ENCODE results near the gene BLVRA. TPM values are rescaled to one million over a fixed set of nuclear protein-coding genes. Genes with fewer than 3 reads are reported as not detected.

Gene BLVRA
- total RNA-seq, 1 experiment from 2014 or later = 40.7 TPM

DNA sequence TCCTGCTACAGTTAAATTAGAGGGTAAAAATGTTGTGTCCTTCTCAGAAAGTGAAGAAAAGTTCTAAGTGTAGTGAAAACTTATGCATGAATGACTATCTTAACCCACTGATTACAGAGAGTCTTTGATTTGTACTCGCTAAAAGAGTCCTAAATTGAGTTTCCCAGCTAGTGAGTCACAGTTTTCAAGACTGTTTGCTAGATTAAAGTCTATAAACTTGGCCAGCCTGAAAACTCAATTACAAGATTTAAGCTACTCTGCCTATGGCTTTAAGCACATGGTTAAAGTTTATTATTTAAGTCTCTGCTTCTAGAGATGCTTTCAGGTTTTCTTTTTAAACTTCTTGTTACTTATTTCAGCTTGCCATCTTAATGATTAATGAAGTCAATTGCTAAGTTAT lies 66.5 kb downstream of the BLVRA start:
- no peak overlapping the region for H3K23ac ChIP-seq (ENCODE audit: insufficient read length, low read depth, low read length)
- H3T11ph ChIP-seq (ENCODE audit: low read length) = no peak overlapping the region
- H4K8ac ChIP-seq (replicated peaks; ENCODE audit: insufficient read length, low read depth, low read length) = no peak overlapping the region
- no peak overlapping the region for H2BK20ac ChIP-seq (ENCODE audit: low read depth, low read length, poor library complexity, severe bottlenecking)
- Mint-ChIP-seq H3K27ac (no peak overlapping the region), H3K9me3 (peaks cover 2 to 9% of the 10 kb centered on the region in 2 experiments; a peak in 4 of 5 replicates), H3K4me1 (peaks cover 30% of the 10 kb centered on the region in 2 experiments), H3K27me3 (ENCODE audit: low read depth) (peaks cover 4% of the 10 kb centered on the region; the same call in 1 of the 2 replicates), H3K4me3 (no peak overlapping the region), H3K36me3 (ENCODE audit: insufficient read depth in 1 of 3, low read depth in 3 of 3) (peaks cover 0 to 11% (median 7%) of the 10 kb centered on the region in 3 experiments; a peak in 5 of 7 replicates)
- no peak overlapping the region for H3K4ac ChIP-seq (ENCODE audit: low read depth, low read length)
- no peak overlapping the region for H2BK12ac ChIP-seq (ENCODE audit: insufficient read length, low read depth, low read length)
- H3K27me3 ChIP-seq (ENCODE audit: insufficient read depth, low read length) = no peaks in the 10 kb centered on the region
- no CpG with 5 or more reads among the region's 1 CpG for WGBS (ENCODE audit: extremely low coverage, insufficient read length, low lambda C conversion rate)
- no peak overlapping the region for H3K56ac ChIP-seq (ENCODE audit: insufficient read length, low read depth, low read length)
- no peak for DNase-seq
- H2BK15ac ChIP-seq (ENCODE audit: low read depth, low read length) = no peak overlapping the region
- no peak overlapping the region for H2AK5ac ChIP-seq (ENCODE audit: insufficient read length, low read length)
- TF ChIP-seq, protein P1, sequence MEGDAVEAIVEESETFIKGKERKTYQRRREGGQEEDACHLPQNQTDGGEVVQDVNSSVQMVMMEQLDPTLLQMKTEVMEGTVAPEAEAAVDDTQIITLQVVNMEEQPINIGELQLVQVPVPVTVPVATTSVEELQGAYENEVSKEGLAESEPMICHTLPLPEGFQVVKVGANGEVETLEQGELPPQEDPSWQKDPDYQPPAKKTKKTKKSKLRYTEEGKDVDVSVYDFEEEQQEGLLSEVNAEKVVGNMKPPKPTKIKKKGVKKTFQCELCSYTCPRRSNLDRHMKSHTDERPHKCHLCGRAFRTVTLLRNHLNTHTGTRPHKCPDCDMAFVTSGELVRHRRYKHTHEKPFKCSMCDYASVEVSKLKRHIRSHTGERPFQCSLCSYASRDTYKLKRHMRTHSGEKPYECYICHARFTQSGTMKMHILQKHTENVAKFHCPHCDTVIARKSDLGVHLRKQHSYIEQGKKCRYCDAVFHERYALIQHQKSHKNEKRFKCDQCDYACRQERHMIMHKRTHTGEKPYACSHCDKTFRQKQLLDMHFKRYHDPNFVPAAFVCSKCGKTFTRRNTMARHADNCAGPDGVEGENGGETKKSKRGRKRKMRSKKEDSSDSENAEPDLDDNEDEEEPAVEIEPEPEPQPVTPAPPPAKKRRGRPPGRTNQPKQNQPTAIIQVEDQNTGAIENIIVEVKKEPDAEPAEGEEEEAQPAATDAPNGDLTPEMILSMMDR (conservative IDR thresholded peaks at IDR 0.05) = no peak
- no peak overlapping the region for H3K9ac ChIP-seq (ENCODE audit: extremely low read depth, insufficient read length, low read length)
- H4K20me1 ChIP-seq (ENCODE audit: control insufficient read depth, insufficient read depth, insufficient read length) = no peaks in the 10 kb centered on the region
- no peaks in the 10 kb centered on the region for H3K9me3 ChIP-seq (ENCODE audit: control insufficient read depth, low read depth, low read length)
- no peak overlapping the region for H3K18ac ChIP-seq (ENCODE audit: insufficient read length, low read depth, low read length)
- H3K4me2 ChIP-seq (ENCODE audit: insufficient read depth, insufficient read length, low read length) = no peak overlapping the region
- no peak overlapping the region for H2AFZ ChIP-seq (ENCODE audit: low read length)
- H3K79me2 ChIP-seq (ENCODE audit: insufficient read depth, low read length) = no peaks in the 10 kb centered on the region; the same call in 1 of the 2 replicates
- no peak overlapping the region for H4K5ac ChIP-seq (ENCODE audit: insufficient read length, low read depth, low read length)
- no peak overlapping the region for H2BK5ac ChIP-seq (ENCODE audit: insufficient read length, low read length)
- no peak overlapping the region for H2BK120ac ChIP-seq (ENCODE audit: low read depth, low read length, poor library complexity, severe bottlenecking)
- no peak overlapping the region for H3K14ac ChIP-seq (ENCODE audit: insufficient read depth, low read length)
- H3K23me2 ChIP-seq (ENCODE audit: insufficient read length, low read depth, low read length, poor library complexity, severe bottlenecking) = no peaks in the 10 kb centered on the region
- no peak overlapping the region for H4K91ac ChIP-seq (ENCODE audit: insufficient read length, low read depth, low read length)
- peaks cover 11% of the 10 kb centered on the region; the same call in 1 of the 2 replicates for H3K4me1 ChIP-seq (ENCODE audit: insufficient read depth, low read length)
- no peak overlapping the region for H3K27ac ChIP-seq (ENCODE audit: insufficient read length, low read depth, low read length)
- no peaks in the 10 kb centered on the region for H3K79me1 ChIP-seq (ENCODE audit: insufficient read depth, low read depth, low read length, poor library complexity, severe bottlenecking)

Measured in H9 (cell line).